ENCODE measurements around the gene CADM3. TPM values are rescaled to one million over a fixed set of nuclear protein-coding genes. Genes with fewer than 3 reads are reported as not detected.

The CADM3 gene
- total and polyA plus RNA-seq, 9 of the 15 experiments (the other 6 are each of a cell fraction or from before 2014, with no cell fraction given), result 0.04 TPM; not detected in 8

- TF ChIP-seq ZNF197 (CRISPR knock-in tag; IDR thresholded peaks at IDR 0.05; ENCODE audit: low read depth), result peak; percentile 98
- TF ChIP-seq ZNF785 (CRISPR knock-in tag; IDR thresholded peaks at IDR 0.05), result no peak
- no peak for TF ChIP-seq POLR3A (IDR thresholded peaks at IDR 0.05; ENCODE audit: borderline replicate concordance, extremely low read depth, insufficient read depth, insufficient read length)
- TF ChIP-seq FOXP4 (CRISPR knock-in tag; IDR thresholded peaks at IDR 0.05; ENCODE audit: borderline replicate concordance), result no peak
- no peak for TF ChIP-seq CREB1 (IDR thresholded peaks at IDR 0.05)
- peak; percentile 68 for TF ChIP-seq CREB1 (CRISPR knock-in tag; IDR thresholded peaks at IDR 0.05)
- TF ChIP-seq HDGF (IDR thresholded peaks at IDR 0.05), result no peak
- TF ChIP-seq ZKSCAN8 (CRISPR knock-in tag; IDR thresholded peaks at IDR 0.05), result 0 out of 2 replicates have a peak, but pooled peaks have one; percentile 39
- no peak for TF ChIP-seq NCOA2 (IDR thresholded peaks at IDR 0.05; ENCODE audit: partially characterized antibody in 2 of 2)
- no peak for TF ChIP-seq MTA1 (IDR thresholded peaks at IDR 0.05; ENCODE audit: borderline replicate concordance)
- no peak for TF ChIP-seq PTTG1 (tag; IDR thresholded peaks at IDR 0.05; ENCODE audit: low read depth)
- peak; percentile 91; the same call in 1 of the 2 replicates for TF ChIP-seq SREBF2 (CRISPR knock-in tag; IDR thresholded peaks at IDR 0.05)
- TF ChIP-seq HDAC8 (tag; IDR thresholded peaks at IDR 0.05), result no peak
- TF ChIP-seq FOXP1 (CRISPR knock-in tag; IDR thresholded peaks at IDR 0.05), result peak; percentile 87
- no peak for TF ChIP-seq TSHZ1 (CRISPR knock-in tag; IDR thresholded peaks at IDR 0.05)
- no peak for TF ChIP-seq BRD9 (IDR thresholded peaks at IDR 0.05; ENCODE audit: low read depth, partially characterized antibody)
- no peak for TF ChIP-seq PRPF4 (IDR thresholded peaks at IDR 0.05; ENCODE audit: insufficient read depth, low read depth, low read length, poor library complexity, severe bottlenecking)
- no peak for TF ChIP-seq SMARCA4 (IDR thresholded peaks at IDR 0.05)
- TF ChIP-seq GABPA (tag; conservative IDR thresholded peaks at IDR 0.05; ENCODE audit: low read depth), result no peak
- TF ChIP-seq CCAR2 (IDR thresholded peaks at IDR 0.05; ENCODE audit: low read depth, low read length), result no peak
- TF ChIP-seq YY1 (IDR thresholded peaks at IDR 0.05; ENCODE audit: borderline replicate concordance in 1 of 3, control insufficient read depth in 1 of 3, extremely low read depth in 1 of 3, insufficient read depth in 3 of 3, insufficient read length in 1 of 3, insufficient replicate concordance in 2 of 3, low read depth in 1 of 3, low read length in 2 of 3), result no peak
- no peak for TF ChIP-seq ZNF655 (CRISPR knock-in tag; IDR thresholded peaks at IDR 0.05)
Observed at GRCh38 chr1:159177272-159177907, 6.0 kb downstream of the CADM3 start (continued).
